ENCODE data around the gene ABCB10. TPM values are rescaled to one million over a fixed set of nuclear protein-coding genes. Genes with fewer than 3 reads are reported as not detected.

ABCB10 gene
- total RNA-seq, 2 donors from 2014 or later = 11.0 to 21.9 TPM

DNA sequence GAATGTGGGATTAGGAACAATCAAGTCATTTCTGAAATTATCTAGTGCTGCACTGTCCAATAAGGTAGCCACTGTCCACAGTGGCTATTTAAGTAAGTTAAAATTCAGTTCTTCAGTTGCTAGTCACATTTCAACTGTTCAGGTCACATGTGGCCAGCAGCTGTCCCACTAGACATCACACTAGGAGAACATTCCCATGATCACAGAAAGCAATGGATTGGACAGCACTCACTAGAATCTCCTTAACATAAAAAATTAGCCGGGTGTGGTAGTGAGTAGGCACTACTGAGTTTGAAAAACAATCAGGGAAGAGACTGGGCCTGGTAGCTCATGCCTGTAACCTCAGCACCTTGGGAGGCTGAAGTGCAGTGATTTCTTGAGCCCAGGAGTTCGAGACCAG lies 84.0 kb downstream of the ABCB10 start:
- Histone ChIP-seq H3K36me3 (peaks cover 0 to 11% of the 10 kb centered on the region in 2 donors), H3K4me3 (no peak overlapping the region), H3K27ac (no peak overlapping the region), H3K9me3 (no peaks in the 10 kb centered on the region), H3K27me3 (replicated peaks; ENCODE audit: insufficient read depth) (no peaks in the 10 kb centered on the region), H3K4me1 (replicated peaks) (no peaks in the 10 kb centered on the region)
- intact Hi-C loops (cut with DNase I) = no loop called here
- no peak for DNase-seq (ENCODE audit: low spot score)
- WGBS = 92% methylated on average over 2 of the region's 2 CpGs
- TF ChIP-seq POLR2AphosphoS5 (IDR thresholded peaks at IDR 0.05) (no peak), POLR2A (IDR thresholded peaks at IDR 0.05) (no peak), CTCF (IDR thresholded peaks at IDR 0.05) (no peak)

DNA sequence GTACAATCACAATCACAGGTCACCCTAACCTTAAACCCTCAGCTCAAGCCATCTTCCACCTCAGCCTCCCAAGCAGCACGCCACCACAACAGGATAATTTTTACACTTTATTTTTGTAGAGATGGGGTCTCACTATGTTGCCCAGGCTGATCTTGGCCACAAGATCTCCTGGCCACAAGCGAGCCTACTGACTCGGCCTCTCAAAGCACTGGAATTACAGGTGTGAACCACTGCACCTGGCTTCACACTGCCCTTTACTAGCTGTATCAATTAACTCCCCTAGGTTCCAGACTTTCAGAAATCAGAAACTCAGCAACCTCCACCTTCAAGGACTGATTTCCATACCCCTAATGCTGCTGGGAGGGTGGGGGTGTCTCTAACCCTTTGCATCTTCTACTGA lies 87.3 kb downstream of the ABCB10 start:
- Histone ChIP-seq H3K27me3 (replicated peaks; ENCODE audit: insufficient read depth) (no peaks in the 10 kb centered on the region), H3K4me1 (replicated peaks) (no peaks in the 10 kb centered on the region), H3K27ac (no peak overlapping the region), H3K9me3 (no peaks in the 10 kb centered on the region), H3K4me3 (no peak overlapping the region), H3K36me3 (peaks cover 0 to 11% of the 10 kb centered on the region in 2 donors)
- 97% methylated on average over 3 of the region's 3 CpGs for WGBS
- no peak for DNase-seq (ENCODE audit: low spot score)
- TF ChIP-seq POLR2A (IDR thresholded peaks at IDR 0.05) (no peak), CTCF (IDR thresholded peaks at IDR 0.05) (no peak), POLR2AphosphoS5 (IDR thresholded peaks at IDR 0.05) (no peak)
- intact Hi-C loops (cut with DNase I) = no loop called here

GRCh38 chr1:229470406-229471043 lies 88.0 kb downstream of the ABCB10 start:
- Histone ChIP-seq H3K27ac (no peak overlapping the region), H3K27me3 (replicated peaks; ENCODE audit: insufficient read depth) (no peaks in the 10 kb centered on the region), H3K4me3 (no peak overlapping the region), H3K9me3 (no peaks in the 10 kb centered on the region), H3K36me3 (peaks cover 0 to 11% of the 10 kb centered on the region in 2 donors), H3K4me1 (replicated peaks) (no peaks in the 10 kb centered on the region)
- intact Hi-C loops (cut with DNase I) = no loop called here
- DNase-seq (ENCODE audit: low spot score) = no peak
- TF ChIP-seq POLR2AphosphoS5 (IDR thresholded peaks at IDR 0.05) = no peak
- no peak for TF ChIP-seq CTCF (IDR thresholded peaks at IDR 0.05)
- no peak for TF ChIP-seq POLR2A (IDR thresholded peaks at IDR 0.05)
- 87% methylated on average over 8 of the region's 8 CpGs for WGBS

DNA sequence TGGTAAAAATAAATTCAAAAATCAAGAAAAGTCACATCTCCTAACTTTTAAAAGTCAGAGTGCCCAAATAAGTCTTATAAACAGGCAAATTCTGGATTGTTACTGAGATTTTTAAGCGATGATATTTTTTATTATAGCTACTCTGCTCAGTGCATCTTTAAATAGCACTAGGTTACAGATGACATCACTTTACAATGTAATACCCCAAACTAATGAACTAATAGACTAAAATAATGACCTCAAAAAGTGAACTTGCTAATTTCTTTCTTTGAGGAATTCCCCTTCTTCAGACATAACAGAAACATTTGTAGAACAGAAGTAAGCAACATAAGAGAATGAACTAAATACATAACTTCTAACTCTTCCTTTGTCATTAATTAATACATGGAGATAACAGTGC lies 91.6 kb downstream of the ABCB10 start:
- H3K36me3 ChIP-seq = peaks cover 0 to 14% of the 10 kb centered on the region in 2 donors
- H3K27ac ChIP-seq = no peak overlapping the region
- 100% methylated on average over 1 of the region's 1 CpG for WGBS
- intact Hi-C loops (cut with DNase I) = no loop called here
- no peaks in the 10 kb centered on the region for H3K9me3 ChIP-seq
- H3K27me3 ChIP-seq (replicated peaks; ENCODE audit: insufficient read depth) = no peaks in the 10 kb centered on the region
- no peak for TF ChIP-seq CTCF (IDR thresholded peaks at IDR 0.05)
- no peak for TF ChIP-seq POLR2A (IDR thresholded peaks at IDR 0.05)
- no peaks in the 10 kb centered on the region for H3K4me1 ChIP-seq (replicated peaks)
- H3K4me3 ChIP-seq = no peak overlapping the region
- no peak for DNase-seq (ENCODE audit: low spot score)

Small RNA genes lying within 50 kb of the gene (small RNA-seq; reads per million reads assigned to genes)
- 0 reads per million in 2 donors for gene HMGN2P19
- gene RNA5SP78 = 0 reads per million in 2 donors
- 0 reads per million in 2 donors for gene RNU4-21P

Other genes starting within 250 kb of the ABCB10 start
- gene CCSAP, start 215.7 kb downstream of the ABCB10 start, total RNA-seq = 1 to 10 TPM; 5.5 to 6.4 TPM
- gene ACTA1, start 124.6 kb downstream of the ABCB10 start, total RNA-seq = 10 to 100 TPM in 1 of 2 donors, 1 to 10 TPM in 1; 3.9 to 41.3 TPM
- gene NUP133, start 50.4 kb downstream of the ABCB10 start, total RNA-seq = 10 to 100 TPM; 26.3 to 36.4 TPM
- 10 to 100 TPM; 14.0 to 17.2 TPM for gene TAF5L, start 67.4 kb upstream of the ABCB10 start, total RNA-seq
- 10 to 100 TPM in 1 of 2 donors, 1 to 10 TPM in 1; 5.6 to 11.9 TPM for gene URB2, start 67.5 kb upstream of the ABCB10 start, total RNA-seq

All from prostate gland (tissue), 2 donors.